Fibroblast of skin of right quadriceps (primary cell): ENCODE results near the gene SCAANT1.

Experiments used
- DNase-seq: peaks from one replicate; pipeline ENCODE4 v3.0.0-alpha.2; 2013

SCAANT1 gene

GRCh38 chr3:63896332-63897030, 15.7 kb downstream of the SCAANT1 start:
- DNase-seq = peak; percentile 25

- no peak for DNase-seq
These were observed 16.6 kb downstream of the SCAANT1 start for GRCh38 chr3:63895422-63896189.

- DNase-seq = no peak
These were observed 19.3 kb downstream of the SCAANT1 start for GRCh38 chr3:63892773-63893352.

- DNase-seq = no peak
These were observed 20.7 kb downstream of the SCAANT1 start for GRCh38 chr3:63891518-63891917.

- no peak for DNase-seq
These were observed 25.3 kb downstream of the SCAANT1 start for GRCh38 chr3:63886858-63887257.

- no peak for DNase-seq
These were observed 31.5 kb downstream of the SCAANT1 start for GRCh38 chr3:63880653-63881052.

GRCh38 chr3:63878394-63879060, 33.7 kb downstream of the SCAANT1 start:
- no peak for DNase-seq

GRCh38 chr3:63877737-63878393, 34.3 kb downstream of the SCAANT1 start:
- DNase-seq = peak; percentile 22

GRCh38 chr3:63876260-63876659, 35.9 kb downstream of the SCAANT1 start:
- peak; percentile 40 for DNase-seq

GRCh38 chr3:63875510-63875909, 36.7 kb downstream of the SCAANT1 start:
- no peak for DNase-seq

GRCh38 chr3:63874769-63875168, 37.4 kb downstream of the SCAANT1 start:
- no peak for DNase-seq

GRCh38 chr3:63872135-63872924, 39.9 kb downstream of the SCAANT1 start:
- peak; percentile 69 for DNase-seq

- no peak for DNase-seq
These were observed 41.6 kb downstream of the SCAANT1 start for GRCh38 chr3:63870615-63871005.

GRCh38 chr3:63869940-63870614, 42.1 kb downstream of the SCAANT1 start:
- no peak for DNase-seq

GRCh38 chr3:63867225-63867624, 45.0 kb downstream of the SCAANT1 start:
- DNase-seq = no peak

GRCh38 chr3:63864965-63865327, 47.2 kb downstream of the SCAANT1 start:
- DNase-seq = no peak

GRCh38 chr3:63864008-63864964, 47.9 kb downstream of the SCAANT1 start:
- peak; percentile 28 for DNase-seq

- DNase-seq = peak; percentile 63
These were observed 48.8 kb downstream of the SCAANT1 start, which contains the start of the genes ATXN7 and THOC7 for GRCh38 chr3:63863150-63864007. TSS of gene ATXN7 (plus strand) at chr3:63863867. CDS start at chr3:63912599, 48,732 bp downstream. TSS of gene THOC7 (minus strand) at chr3:63863805. CDS start at chr3:63863790, 15 bp downstream.

- no peak for DNase-seq
These were observed 49.4 kb downstream of the SCAANT1 start for GRCh38 chr3:63862804-63863149.
